HEK293T (cell line): ENCODE measurements around the gene U2AF1.
"Not testable (repeated sequence)": the region's sequence is repeated elsewhere in the genome, so short reads cannot be mapped to it uniquely, and the experiment has no call there.

Experiments
- ARNT ChIP-seq: fragments of 450-650 bp; IDR thresholded peaks from 2 replicates; pipeline ENCODE4 v1.6.1; 2017; ENCODE audit warnings: mild to moderate bottlenecking
- BHLHE40 ChIP-seq: fragments of 450-650 bp; IDR thresholded peaks from 2 replicates; pipeline ENCODE4 v1.6.1; 2016; ENCODE audit warnings: mild to moderate bottlenecking, moderate library complexity, borderline replicate concordance
- ELF4 ChIP-seq: fragments of 450-650 bp; IDR thresholded peaks from 2 replicates; pipeline ENCODE4 v1.6.1; 2017; ENCODE audit warnings: antibody characterized with exemption
- FOXA1 ChIP-seq: fragments of 450-650 bp; IDR thresholded peaks from 2 replicates; pipeline ENCODE4 v1.6.1; 2016; ENCODE audit warnings: mild to moderate bottlenecking
- FOXK2 ChIP-seq: fragments of 450-650 bp; IDR thresholded peaks from 2 replicates; pipeline ENCODE4 v1.6.1; 2016; ENCODE audit warnings: mild to moderate bottlenecking
- FOXM1 ChIP-seq: fragments of 450-650 bp; IDR thresholded peaks from 2 replicates; pipeline ENCODE4 v1.6.1; 2017; ENCODE audit warnings: mild to moderate bottlenecking, borderline replicate concordance
- LEF1 ChIP-seq: fragments of 450-650 bp; IDR thresholded peaks from 2 replicates; pipeline ENCODE4 v1.6.1; 2017; ENCODE audit warnings: mild to moderate bottlenecking, borderline replicate concordance
- NFRKB ChIP-seq: fragments of 450-650 bp; IDR thresholded peaks from 2 replicates; pipeline ENCODE4 v1.6.1; 2016; ENCODE audit warnings: mild to moderate bottlenecking, moderate library complexity
- SP1 ChIP-seq: fragments of 450-650 bp; IDR thresholded peaks from 2 replicates; pipeline ENCODE4 v1.6.1; 2017
- SUZ12 ChIP-seq: fragments of 450-650 bp; IDR thresholded peaks from 2 replicates; pipeline ENCODE4 v1.6.1; 2016; ENCODE audit warnings: mild to moderate bottlenecking
- TARDBP ChIP-seq: fragments of 450-650 bp; IDR thresholded peaks from 2 replicates; pipeline ENCODE4 v1.6.1; 2016
- ZNF384 ChIP-seq: fragments of 450-650 bp; IDR thresholded peaks from 2 replicates; pipeline ENCODE4 v1.6.1; 2016
- TF ChIP-seq, protein P1 (sequence below): fragments of 450-650 bp; IDR thresholded peaks from 2 replicates; pipeline ENCODE4 v1.6.1; 2016

DNA sequence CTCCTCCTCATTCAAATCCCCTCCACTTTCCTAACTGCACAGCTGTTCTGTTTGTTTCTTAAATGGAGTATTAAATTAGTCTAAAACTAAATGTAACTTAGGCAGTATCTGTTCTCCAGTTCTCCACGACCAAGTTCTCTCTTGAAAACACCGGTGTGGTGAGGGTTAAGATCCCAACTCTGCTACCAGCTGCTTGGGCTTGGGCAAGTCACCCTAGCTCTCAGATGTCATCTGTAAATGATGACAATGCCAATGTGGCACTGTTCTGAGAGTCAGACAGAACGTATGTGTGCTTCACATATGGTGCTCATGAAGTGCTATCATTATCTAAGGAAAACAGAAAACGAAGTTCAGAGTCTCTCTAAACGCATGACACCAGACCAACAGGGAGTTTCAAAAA is 2.7 kb downstream of the U2AF1 start:
- TF ChIP-seq FOXM1, SP1, LEF1, BHLHE40, ELF4, FOXK2, ZNF384, TARDBP, SUZ12, FOXA1, NFRKB, ARNT: not testable (repeated sequence)
- TF ChIP-seq, protein P1, sequence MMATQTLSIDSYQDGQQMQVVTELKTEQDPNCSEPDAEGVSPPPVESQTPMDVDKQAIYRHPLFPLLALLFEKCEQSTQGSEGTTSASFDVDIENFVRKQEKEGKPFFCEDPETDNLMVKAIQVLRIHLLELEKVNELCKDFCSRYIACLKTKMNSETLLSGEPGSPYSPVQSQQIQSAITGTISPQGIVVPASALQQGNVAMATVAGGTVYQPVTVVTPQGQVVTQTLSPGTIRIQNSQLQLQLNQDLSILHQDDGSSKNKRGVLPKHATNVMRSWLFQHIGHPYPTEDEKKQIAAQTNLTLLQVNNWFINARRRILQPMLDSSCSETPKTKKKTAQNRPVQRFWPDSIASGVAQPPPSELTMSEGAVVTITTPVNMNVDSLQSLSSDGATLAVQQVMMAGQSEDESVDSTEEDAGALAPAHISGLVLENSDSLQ, result not testable (repeated sequence)
